Kidney epithelial cell (primary cell): ENCODE measurements around the gene STXBP2. TPM values are rescaled to one million over a fixed set of nuclear protein-coding genes. Genes with fewer than 3 reads are reported as not detected.

Experiments
- DNase-seq: peaks from one replicate; pipeline ENCODE4 v3.0.0-alpha.2; 2010; ENCODE audit warnings: low read depth
- H3K27me3 ChIP-seq: 2 replicates; pipeline ENCODE4 v1.6.0; 2011; ENCODE audit warnings: low read length; ENCODE audit not compliant: control insufficient read depth, insufficient read depth
- H3K36me3 ChIP-seq: 2 replicates; pipeline ENCODE4 v1.5.1; 2011; ENCODE audit warnings: low read length; ENCODE audit not compliant: control insufficient read depth, insufficient read depth
- H3K4me3 ChIP-seq: 2 replicates; pipeline ENCODE4 v1.5.1; 2011; ENCODE audit warnings: low read depth, mild to moderate bottlenecking, control low read depth, low read length
- total RNA-seq: library from RNA; depleted of rRNA; stranded (reverse); fragments of >200 nt; gene quantifications from 2 replicates; pipeline ENCODE4 v1.2.3, GENCODE V29; 2015
- TF ChIP-seq, protein P1 (sequence below): IDR thresholded peaks from 2 replicates; pipeline ENCODE4 v1.5.1; 2011; ENCODE audit warnings: mild to moderate bottlenecking, moderate library complexity, low read length, control low read depth, inconsistent platforms; ENCODE audit not compliant: insufficient read depth, poor library complexity, severe bottlenecking

Gene STXBP2
- total RNA-seq, 1 donor from 2014 or later: 65.7 TPM

DNA sequence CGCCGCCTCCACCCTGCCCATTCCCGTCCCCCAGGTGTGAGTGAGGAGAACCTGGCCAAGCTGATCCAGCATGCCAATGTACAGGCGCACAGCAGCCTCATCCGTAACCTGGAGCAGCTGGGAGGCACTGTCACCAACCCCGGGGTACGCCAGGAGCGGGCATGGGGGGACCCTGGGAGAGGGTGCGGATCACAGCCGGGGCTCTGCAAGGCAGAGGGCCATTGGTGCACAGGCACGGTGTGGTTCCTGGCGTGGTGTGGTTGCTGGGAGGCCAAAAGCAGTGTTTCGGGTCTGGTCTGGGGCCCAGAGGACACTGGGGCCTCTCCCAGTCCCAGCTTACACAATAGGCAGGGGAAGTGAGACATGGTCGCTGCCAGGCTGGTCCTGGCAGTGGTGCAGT lies 8.3 kb downstream of the STXBP2 start:
- TF ChIP-seq, protein P1, sequence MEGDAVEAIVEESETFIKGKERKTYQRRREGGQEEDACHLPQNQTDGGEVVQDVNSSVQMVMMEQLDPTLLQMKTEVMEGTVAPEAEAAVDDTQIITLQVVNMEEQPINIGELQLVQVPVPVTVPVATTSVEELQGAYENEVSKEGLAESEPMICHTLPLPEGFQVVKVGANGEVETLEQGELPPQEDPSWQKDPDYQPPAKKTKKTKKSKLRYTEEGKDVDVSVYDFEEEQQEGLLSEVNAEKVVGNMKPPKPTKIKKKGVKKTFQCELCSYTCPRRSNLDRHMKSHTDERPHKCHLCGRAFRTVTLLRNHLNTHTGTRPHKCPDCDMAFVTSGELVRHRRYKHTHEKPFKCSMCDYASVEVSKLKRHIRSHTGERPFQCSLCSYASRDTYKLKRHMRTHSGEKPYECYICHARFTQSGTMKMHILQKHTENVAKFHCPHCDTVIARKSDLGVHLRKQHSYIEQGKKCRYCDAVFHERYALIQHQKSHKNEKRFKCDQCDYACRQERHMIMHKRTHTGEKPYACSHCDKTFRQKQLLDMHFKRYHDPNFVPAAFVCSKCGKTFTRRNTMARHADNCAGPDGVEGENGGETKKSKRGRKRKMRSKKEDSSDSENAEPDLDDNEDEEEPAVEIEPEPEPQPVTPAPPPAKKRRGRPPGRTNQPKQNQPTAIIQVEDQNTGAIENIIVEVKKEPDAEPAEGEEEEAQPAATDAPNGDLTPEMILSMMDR: no peak
- H3K36me3 ChIP-seq: no peaks in the 10 kb centered on the region
- H3K4me3 ChIP-seq: no peak overlapping the region
- DNase-seq: no peak
- H3K27me3 ChIP-seq: no peaks in the 10 kb centered on the region

DNA sequence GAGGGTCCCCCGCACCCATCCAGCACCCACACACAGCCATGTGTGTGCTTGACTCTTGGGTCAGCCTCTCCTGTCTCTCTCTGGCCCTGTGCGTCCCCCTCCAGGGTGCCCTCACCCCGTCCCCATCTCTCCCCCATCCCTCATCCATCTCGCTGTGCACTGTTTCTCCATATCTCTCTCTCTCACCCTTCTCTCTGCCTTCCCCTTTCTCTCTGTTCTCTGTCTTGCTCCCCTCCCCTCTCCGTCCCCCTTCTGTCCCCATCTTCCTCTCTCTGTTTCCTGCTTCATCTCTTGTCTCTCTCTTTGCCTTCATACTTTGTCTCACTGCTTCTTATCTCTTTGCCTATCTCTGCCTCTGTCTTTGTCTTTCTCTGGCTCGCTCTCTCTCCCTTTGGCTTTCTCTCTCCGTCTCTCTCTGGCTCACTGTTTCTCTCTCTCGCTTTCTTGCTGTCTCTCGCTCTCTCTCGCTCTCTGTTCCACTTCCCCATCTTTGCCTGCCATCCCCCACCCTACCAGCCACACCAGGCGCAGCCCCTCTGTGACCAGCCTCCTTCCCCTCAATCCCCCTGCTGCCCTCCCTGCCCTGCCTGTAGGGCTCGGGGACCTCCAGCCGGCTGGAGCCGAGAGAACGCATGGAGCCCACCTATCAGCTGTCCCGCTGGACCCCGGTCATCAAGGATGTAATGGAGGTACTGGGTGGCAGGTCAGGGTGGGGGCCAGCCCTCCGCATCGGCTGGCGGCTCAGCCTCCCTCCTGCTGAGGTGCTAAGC lies 8.9 kb downstream of the STXBP2 start:
- no peak overlapping the region for H3K4me3 ChIP-seq
- TF ChIP-seq, protein P1: no peak
- no peaks in the 10 kb centered on the region for H3K36me3 ChIP-seq
- H3K27me3 ChIP-seq: no peaks in the 10 kb centered on the region
- DNase-seq: no peak

DNA sequence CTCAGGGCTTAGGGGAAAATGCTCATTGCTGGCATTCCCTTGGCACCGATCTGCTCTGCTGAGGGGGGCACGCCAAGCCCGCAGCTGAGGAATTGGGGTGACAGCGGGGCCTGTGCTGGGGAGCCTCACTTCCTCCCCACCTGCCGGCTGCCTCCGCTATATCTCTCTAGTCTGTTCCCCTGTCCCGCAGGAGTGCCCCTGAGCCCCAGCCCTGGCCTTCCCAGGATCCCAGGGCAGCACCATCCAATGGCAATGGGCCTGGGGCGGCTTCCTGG lies 9.5 kb downstream of the STXBP2 start:
- Histone ChIP-seq H3K27me3 (peaks cover 2% of the 10 kb centered on the region), H3K4me3 (no peak overlapping the region), H3K36me3 (no peaks in the 10 kb centered on the region)
- TF ChIP-seq, protein P1: no peak
- DNase-seq: no peak

DNA sequence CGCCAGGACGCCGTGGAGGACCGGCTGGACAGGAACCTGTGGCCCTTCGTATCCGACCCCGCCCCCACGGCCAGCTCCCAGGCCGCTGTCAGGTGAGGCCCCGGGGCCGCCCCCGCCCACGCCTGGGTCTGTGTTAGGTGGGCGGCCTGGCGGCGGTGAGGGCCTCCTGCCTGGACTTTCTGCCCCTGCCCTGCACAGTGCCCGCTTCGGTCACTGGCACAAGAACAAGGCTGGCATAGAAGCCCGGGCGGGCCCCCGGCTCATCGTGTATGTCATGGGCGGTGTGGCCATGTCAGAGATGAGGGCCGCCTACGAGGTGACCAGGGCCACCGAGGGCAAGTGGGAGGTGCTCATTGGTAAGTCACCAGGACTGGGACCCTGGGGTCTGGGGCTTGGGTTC lies 10.2 kb downstream of the STXBP2 start:
- H3K4me3 ChIP-seq: no peak overlapping the region
- H3K27me3 ChIP-seq: peaks cover 2% of the 10 kb centered on the region
- DNase-seq: no peak
- H3K36me3 ChIP-seq: no peaks in the 10 kb centered on the region
- TF ChIP-seq, protein P1: no peak

DNA sequence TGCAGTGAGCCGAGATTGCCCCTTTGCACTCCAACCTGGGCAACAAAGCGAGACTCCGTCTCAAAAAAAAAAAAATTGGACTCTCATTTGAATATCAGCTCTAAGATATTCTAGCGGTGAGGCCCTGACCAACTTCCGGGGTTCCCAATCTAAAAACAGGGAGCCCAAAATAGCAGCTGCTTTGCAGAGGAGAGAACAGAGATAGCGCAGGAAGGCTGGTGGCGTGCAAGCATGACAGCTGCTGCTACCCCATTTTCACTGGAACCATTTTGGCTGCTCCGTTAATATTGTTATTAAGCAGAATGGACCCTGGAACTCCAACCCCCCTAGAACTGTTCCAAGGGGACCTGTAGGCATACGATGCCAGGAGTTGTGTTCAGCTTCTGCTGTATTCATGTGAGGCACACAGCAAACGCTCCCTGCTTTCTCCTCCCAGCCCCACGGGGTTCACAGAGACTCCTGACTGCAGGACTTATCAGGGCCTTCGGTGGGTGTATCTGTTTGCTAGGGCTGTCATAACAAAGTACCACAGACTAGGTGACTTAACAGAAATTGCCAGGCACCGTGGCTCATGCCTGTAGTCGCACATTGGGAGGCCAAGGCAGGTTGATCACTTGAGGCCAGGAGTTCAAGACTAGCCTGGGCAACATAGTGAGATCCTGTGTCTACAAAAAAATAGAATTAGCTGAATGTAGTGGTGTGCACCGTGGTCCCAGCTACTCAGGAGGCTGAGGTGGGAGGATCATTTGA lies 11.5 kb downstream of the STXBP2 start:
- Histone ChIP-seq H3K36me3 (no peaks in the 10 kb centered on the region), H3K27me3 (peaks cover 2% of the 10 kb centered on the region), H3K4me3 (no peak overlapping the region)
- no peak for DNase-seq
- TF ChIP-seq, protein P1: no peak

DNA sequence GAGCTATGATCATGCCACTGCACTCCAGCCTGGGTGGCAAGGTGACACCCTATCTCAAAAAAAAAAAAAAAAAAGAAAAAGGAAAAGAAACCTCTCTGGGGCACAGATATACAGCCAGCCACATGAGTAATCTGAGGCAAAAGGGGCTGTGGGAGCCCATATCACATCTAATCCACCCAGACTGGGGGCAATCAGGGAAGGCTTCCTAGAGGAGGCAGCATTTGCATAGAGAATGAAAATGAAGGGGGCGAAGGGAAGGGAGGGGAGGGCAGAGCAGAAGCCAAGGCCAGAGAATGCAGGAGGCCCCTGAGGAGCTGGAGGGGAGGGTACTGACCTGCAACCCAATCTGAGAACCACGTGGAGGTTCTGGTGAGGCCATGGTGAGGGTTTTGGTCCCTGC lies 13.2 kb downstream of the STXBP2 start:
- Histone ChIP-seq H3K27me3 (peaks cover 2% of the 10 kb centered on the region), H3K4me3 (no peak overlapping the region), H3K36me3 (no peaks in the 10 kb centered on the region)
- TF ChIP-seq, protein P1: no peak
- no peak for DNase-seq
